Measurements from ENCODE around the gene HS6ST3. TPM values are rescaled to one million over a fixed set of nuclear protein-coding genes. Genes with fewer than 3 reads are reported as not detected.

HS6ST3 gene
- total RNA-seq, 1 experiment from 2014 or later = 1.2 TPM

GRCh38 chr13:96661612-96662011 lies 571.7 kb downstream of the HS6ST3 start (continued):
- TF ChIP-seq ZNF138 (CRISPR knock-in tag; conservative IDR thresholded peaks at IDR 0.05) (no peak), STAT6 (CRISPR knock-in tag; conservative IDR thresholded peaks at IDR 0.05; ENCODE audit: low read depth) (no peak), NR2C2 (CRISPR knock-in tag; IDR thresholded peaks at IDR 0.05) (no peak), AR (CRISPR knock-in tag; IDR thresholded peaks at IDR 0.05) (no peak), ZNF423 (CRISPR knock-in tag; IDR thresholded peaks at IDR 0.05) (no peak)

GRCh38 chr13:96662036-96662435 lies 572.1 kb downstream of the HS6ST3 start:
- POLR2A ChIA-PET = no interaction called here
- H3K36me3 Mint-ChIP-seq = peaks cover 16% of the 10 kb centered on the region
- CTCF ChIA-PET = no interaction called here
- H3K4me1 Mint-ChIP-seq = peaks cover 2% of the 10 kb centered on the region; the same call in 1 of the 2 replicates
- TF ChIP-seq IRF1 (CRISPR knock-in tag; IDR thresholded peaks at IDR 0.05) = no peak
- TF ChIP-seq ZNF423 (CRISPR knock-in tag; IDR thresholded peaks at IDR 0.05) = no peak
- no peak for TF ChIP-seq ZNF416 (CRISPR knock-in tag; IDR thresholded peaks at IDR 0.05)
- no peak for TF ChIP-seq PREB (CRISPR knock-in tag; IDR thresholded peaks at IDR 0.05; ENCODE audit: borderline replicate concordance)
- TF ChIP-seq ERG (CRISPR knock-in tag; IDR thresholded peaks at IDR 0.05) = no peak
- TF ChIP-seq GRHL2 (CRISPR knock-in tag; IDR thresholded peaks at IDR 0.05; ENCODE audit: insufficient replicate concordance, severe bottlenecking) = no peak
- no peak for TF ChIP-seq ZNF281 (CRISPR knock-in tag; IDR thresholded peaks at IDR 0.05)
- TF ChIP-seq USF1 (CRISPR knock-in tag; IDR thresholded peaks at IDR 0.05) = no peak
- no peak for TF ChIP-seq SOX15 (CRISPR knock-in tag; IDR thresholded peaks at IDR 0.05)
- no peak for TF ChIP-seq ZBTB21 (CRISPR knock-in tag; IDR thresholded peaks at IDR 0.05; ENCODE audit: borderline replicate concordance)
- no peak for TF ChIP-seq ZNF121 (CRISPR knock-in tag; IDR thresholded peaks at IDR 0.05)
- no peak for TF ChIP-seq ESRRA (CRISPR knock-in tag; IDR thresholded peaks at IDR 0.05; ENCODE audit: borderline replicate concordance)
- no peak for TF ChIP-seq CBFB (CRISPR knock-in tag; IDR thresholded peaks at IDR 0.05; ENCODE audit: low read depth)
- no peak for TF ChIP-seq TP53 (CRISPR knock-in tag; IDR thresholded peaks at IDR 0.05)
- TF ChIP-seq ZNF263 (CRISPR knock-in tag; IDR thresholded peaks at IDR 0.05; ENCODE audit: low read depth) = no peak
- peaks cover 27% of the 10 kb centered on the region for H3K9me3 Mint-ChIP-seq
- no peak overlapping the region for H3K27ac Mint-ChIP-seq
- no peaks in the 10 kb centered on the region for H3K27me3 Mint-ChIP-seq (ENCODE audit: low read depth)
- DNase-seq (ENCODE audit: low spot score) = no peak
- no peak overlapping the region for H3K4me3 Mint-ChIP-seq
- no peak for ATAC-seq

Data from WTC11 (cell line).